ENCODE data around the gene KLHL17. TPM values are rescaled to one million over a fixed set of nuclear protein-coding genes. Genes with fewer than 3 reads are reported as not detected.

KLHL17 gene
- total RNA-seq, 4 donors from 2014 or later = 4.4 to 10.0 (median 5.0) TPM

DNA sequence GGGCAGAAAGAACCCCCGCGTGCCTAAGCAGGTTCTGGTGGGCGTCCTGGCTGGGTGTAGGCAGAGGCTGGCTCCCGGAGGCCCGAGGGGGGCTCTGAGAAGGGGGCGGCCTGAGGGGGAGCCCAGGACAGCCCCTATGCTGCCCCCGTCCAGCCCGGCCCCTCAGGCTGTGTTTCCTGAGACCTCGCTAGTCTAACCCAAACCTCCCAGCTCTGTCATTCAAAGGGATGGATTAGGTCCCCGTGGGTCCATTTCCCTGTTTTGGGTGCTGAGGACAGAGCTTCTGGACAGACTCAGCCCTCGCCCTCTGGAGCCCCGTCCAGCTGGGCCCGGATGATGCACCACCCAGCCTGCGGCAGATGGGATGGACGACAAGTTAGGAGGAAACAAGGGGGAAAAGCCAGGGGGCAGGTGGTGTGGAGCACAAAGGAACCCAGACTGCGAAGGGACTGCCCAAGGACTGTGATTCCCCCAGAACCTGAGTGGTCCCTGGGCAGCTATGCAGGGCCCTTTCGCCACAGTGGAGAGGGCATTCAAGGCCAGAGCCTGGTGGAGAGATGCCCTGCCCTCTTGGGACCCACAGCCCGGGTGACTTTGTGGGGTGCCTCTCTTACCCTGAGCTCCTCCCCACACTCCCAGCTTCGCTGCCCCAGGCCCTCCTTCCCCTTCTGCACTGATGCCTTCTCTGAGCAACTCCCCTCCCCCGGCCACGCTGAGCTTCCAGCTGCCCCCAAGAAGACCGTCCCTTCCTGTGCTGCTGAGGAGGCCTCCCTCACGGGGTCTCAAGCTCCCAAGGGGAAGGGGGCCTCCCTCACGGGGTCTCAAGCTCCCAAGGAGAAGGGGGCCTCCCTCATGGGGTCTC is 36.7 kb downstream of the KLHL17 start:
- TF ChIP-seq, protein P1, sequence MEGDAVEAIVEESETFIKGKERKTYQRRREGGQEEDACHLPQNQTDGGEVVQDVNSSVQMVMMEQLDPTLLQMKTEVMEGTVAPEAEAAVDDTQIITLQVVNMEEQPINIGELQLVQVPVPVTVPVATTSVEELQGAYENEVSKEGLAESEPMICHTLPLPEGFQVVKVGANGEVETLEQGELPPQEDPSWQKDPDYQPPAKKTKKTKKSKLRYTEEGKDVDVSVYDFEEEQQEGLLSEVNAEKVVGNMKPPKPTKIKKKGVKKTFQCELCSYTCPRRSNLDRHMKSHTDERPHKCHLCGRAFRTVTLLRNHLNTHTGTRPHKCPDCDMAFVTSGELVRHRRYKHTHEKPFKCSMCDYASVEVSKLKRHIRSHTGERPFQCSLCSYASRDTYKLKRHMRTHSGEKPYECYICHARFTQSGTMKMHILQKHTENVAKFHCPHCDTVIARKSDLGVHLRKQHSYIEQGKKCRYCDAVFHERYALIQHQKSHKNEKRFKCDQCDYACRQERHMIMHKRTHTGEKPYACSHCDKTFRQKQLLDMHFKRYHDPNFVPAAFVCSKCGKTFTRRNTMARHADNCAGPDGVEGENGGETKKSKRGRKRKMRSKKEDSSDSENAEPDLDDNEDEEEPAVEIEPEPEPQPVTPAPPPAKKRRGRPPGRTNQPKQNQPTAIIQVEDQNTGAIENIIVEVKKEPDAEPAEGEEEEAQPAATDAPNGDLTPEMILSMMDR (IDR thresholded peaks at IDR 0.05; ENCODE audit: low read depth) = no peak

DNA sequence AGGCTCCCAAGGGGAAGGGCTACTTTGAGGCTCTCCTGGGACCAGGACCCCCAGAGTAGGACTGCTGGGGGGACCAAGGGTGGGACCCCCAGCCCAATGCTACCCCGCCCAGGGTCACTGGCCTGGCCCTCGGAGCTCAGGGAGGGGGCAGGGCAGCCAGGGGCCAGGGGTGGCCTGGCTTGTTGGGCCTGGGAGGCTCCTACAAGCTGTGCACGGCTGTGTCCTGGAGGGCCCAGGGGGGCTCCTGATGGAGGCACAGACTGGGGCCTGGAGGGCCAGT is 37.3 kb downstream of the KLHL17 start:
- TF ChIP-seq, protein P1 (IDR thresholded peaks at IDR 0.05; ENCODE audit: low read depth) = no peak

DNA sequence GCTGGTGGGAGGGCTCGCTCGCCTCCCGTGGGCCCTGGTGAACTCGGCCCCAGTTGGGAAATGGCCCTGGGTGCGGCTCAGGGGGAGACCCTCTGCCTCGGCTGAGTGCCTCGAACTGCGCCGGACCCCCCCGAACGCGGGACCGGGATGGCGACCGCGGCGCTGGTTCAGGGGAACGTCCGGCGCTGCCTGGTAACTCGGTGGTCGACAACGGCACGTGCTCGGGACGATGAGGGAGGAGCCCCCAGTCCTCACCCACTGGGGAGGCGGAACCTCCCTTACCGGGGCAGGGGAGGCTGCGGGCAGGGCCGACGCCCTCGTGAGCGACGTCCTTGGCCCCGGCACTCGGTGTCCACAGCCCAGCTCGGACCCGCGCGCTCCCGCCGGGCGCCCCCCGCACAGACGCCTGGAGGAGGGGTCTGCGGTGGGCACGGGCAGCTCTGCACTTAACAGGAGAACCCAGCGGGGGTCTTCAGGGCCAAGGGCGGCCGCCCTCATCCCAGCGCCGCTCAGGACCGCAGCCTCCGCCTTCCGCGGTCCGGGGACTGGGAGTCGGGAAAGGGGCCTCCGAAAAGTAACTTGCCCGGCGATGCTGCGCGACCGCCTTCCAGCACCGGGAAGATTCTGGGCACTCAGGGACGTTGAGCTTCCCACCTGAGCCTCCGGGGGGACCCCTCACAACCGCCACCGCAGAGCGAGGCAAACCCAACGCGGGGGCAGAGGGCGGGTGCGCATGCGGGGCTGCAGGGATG is 37.8 kb downstream of the KLHL17 start:
- TF ChIP-seq, protein P1 (IDR thresholded peaks at IDR 0.05; ENCODE audit: low read depth) = no peak

DNA sequence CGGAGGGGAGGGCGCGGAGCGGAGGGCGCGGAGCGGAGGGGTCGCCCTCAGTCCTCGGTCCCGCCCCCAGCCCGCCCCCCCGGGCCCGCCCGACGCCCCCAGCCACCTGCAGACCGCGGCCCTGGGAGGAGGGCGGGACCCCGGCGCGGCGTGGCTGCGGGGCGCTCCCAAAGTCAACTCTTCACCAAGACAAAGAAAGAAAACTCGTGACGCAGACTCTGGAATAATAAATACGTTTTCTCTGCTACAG is 38.3 kb downstream of the KLHL17 start:
- TF ChIP-seq, protein P1 (IDR thresholded peaks at IDR 0.05; ENCODE audit: low read depth) = no peak

DNA sequence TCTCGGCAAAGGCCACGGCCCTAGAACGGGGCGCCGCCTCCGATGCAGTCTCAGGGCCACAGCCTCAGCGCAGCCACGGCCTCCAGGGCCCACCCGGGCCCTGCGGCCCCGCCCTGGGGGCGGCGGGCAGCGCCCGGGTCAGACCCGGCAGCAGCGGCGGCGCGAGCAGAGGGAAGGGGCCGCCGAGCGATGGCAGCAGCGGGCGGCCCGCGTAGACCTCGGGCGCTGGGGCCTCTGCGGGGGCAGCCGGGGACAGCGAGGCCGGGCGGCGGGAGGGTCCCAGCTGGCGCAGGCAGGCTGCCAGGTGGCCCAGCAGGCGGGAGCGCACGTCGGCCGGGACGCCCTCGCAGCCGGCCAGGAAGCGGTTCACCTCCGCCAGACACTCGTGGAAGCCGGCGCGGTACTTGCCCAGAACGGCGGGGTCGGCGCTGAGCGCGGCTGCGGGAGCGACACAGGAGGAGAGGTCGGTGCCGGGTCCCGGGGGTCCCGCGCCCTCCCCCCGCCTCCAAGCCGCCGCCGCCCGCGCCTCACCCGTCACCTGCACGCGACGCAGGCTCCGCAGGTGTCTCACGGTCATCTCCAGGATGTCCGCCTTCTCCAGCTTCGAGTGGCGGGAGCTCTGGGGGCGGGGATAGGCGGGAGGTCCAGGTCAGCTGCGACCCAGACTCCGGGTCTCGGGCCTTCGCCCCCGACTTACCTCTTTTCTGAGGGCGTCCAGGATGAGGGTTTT is 38.8 kb downstream of the KLHL17 start:
- TF ChIP-seq, protein P1 (IDR thresholded peaks at IDR 0.05; ENCODE audit: low read depth) = no peak

DNA sequence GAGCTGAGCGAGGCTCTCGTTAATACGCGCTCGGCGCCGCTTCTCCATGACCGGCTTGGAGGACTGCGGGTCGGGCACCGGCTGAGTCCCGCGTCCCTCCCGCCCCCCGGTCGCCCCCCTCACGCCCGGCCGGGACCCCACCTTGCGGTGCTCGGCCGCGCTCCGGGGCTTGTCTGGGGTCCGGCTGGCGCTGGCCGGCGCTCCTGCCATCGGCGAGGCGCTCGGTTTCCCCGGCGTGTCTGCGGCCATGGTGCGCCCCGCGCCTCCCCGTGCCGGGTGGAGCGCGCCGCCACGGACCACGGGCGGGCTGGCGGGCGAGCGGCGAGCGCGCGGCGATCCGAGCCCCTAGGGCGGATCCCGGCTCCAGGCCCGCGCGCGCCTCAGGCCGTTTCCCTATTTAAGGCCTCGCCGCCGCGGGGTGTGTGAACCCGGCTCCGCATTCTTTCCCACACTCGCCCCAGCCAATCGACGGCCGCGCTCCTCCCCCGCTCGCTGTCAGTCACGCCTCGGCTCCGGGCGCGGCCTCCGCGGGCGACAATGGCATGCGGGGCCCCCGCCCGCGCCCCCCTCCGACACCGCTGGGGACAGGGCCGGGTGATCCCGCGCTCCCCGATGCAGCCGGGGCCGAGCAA is 39.5 kb downstream of the KLHL17 start, which contains the start of gene HES4:
Gene HES4 (minus strand): TSS at position 373 of the 632 bp plus-strand sequence. CDS start 124 bp downstream, at position 249.
- TF ChIP-seq, protein P1 (IDR thresholded peaks at IDR 0.05; ENCODE audit: low read depth) = no peak
